HG03097 (cell line): ENCODE results near the gene BCR.

Experiments used
- ATAC-seq: cut with Tn5 transposase; IDR thresholded peaks from one replicate; pipeline ENCODE4 v1.9.1; 2021; ENCODE audit not compliant: unreplicated experiment, low FRiP score

BCR gene

GRCh38 chr22:23258826-23259170, 78.5 kb downstream of the BCR start:
- ATAC-seq: no peak

- ATAC-seq: no peak
Observed at GRCh38 chr22:23259916-23260644, 79.8 kb downstream of the BCR start.

- no peak for ATAC-seq
Observed at GRCh38 chr22:23260645-23261581, 80.6 kb downstream of the BCR start.

GRCh38 chr22:23261900-23262450, 81.7 kb downstream of the BCR start:
- ATAC-seq: no peak

- ATAC-seq: no peak
Observed at GRCh38 chr22:23262518-23263332, 82.4 kb downstream of the BCR start.

GRCh38 chr22:23263651-23264555, 83.6 kb downstream of the BCR start:
- no peak for ATAC-seq

- ATAC-seq: no peak
Observed at GRCh38 chr22:23264610-23265367, 84.5 kb downstream of the BCR start.

GRCh38 chr22:23265368-23265700, 85.0 kb downstream of the BCR start:
- ATAC-seq: no peak

- ATAC-seq: no peak
Observed at GRCh38 chr22:23266780-23267179, 86.5 kb downstream of the BCR start.

GRCh38 chr22:23267226-23268043, 87.1 kb downstream of the BCR start:
- ATAC-seq: no peak

- ATAC-seq: no peak
Observed at GRCh38 chr22:23268139-23268712, 87.9 kb downstream of the BCR start.

GRCh38 chr22:23268877-23269276, 88.6 kb downstream of the BCR start:
- no peak for ATAC-seq

GRCh38 chr22:23269441-23270211, 89.3 kb downstream of the BCR start:
- ATAC-seq: no peak

GRCh38 chr22:23270212-23270733, 90.0 kb downstream of the BCR start:
- no peak for ATAC-seq

- no peak for ATAC-seq
Observed at GRCh38 chr22:23270798-23271596, 90.7 kb downstream of the BCR start.

- no peak for ATAC-seq
Observed at GRCh38 chr22:23271597-23271908, 91.2 kb downstream of the BCR start.
